Gastroesophageal sphincter (tissue), 4 donors: ENCODE results near the gene ZFHX2. TPM values are rescaled to one million over a fixed set of nuclear protein-coding genes. Genes with fewer than 3 reads are reported as not detected.

Experiments used
- ATAC-seq: fragments of 150-250 bp; one replicate; pipeline ENCODE4 v1.9.1; 2016; ENCODE audit warnings: mild to moderate bottlenecking, moderate library complexity
- H3K27ac ChIP-seq, 4 donors: fragments of 200-600 bp; sonication (generic) in 3 of 4; 1 replicate in 3 of 4; 2 replicates in 1 of 4; pipeline ENCODE4 v1.5.1; 2016 to 2019
- H3K27me3 ChIP-seq: fragments of 200-600 bp; sonication (generic); one replicate; pipeline ENCODE4 v1.5.1; 2019
- H3K36me3 ChIP-seq, 2 donors: fragments of 200-600 bp; sonication (generic); one replicate each; pipeline ENCODE4 v1.5.1; 2019; ENCODE audit warnings: control low read depth in 1 of 2
- H3K4me1 ChIP-seq, 3 donors: fragments of 200-600 bp; sonication (generic); 1 replicate in 2 of 3; 2 replicates in 1 of 3; pipeline ENCODE4 v1.5.1; 2016 to 2019; ENCODE audit warnings: control low read depth in 2 of 3
- H3K4me3 ChIP-seq, 2 donors: fragments of 200-600 bp; sonication (generic); one replicate each; pipeline ENCODE4 v1.5.1; 2019; ENCODE audit warnings: mild to moderate bottlenecking in 1 of 2, moderate library complexity in 1 of 2
- H3K9me3 ChIP-seq, 3 donors: fragments of 200-600 bp; sonication (generic); one replicate each; pipeline ENCODE4 v1.5.1; 2017 to 2019; ENCODE audit warnings: control low read depth in 2 of 3
- CTCF ChIP-seq, 4 experiments: fragments of 200-600 bp in 2 of 4; fragments of 450-650 bp in 2 of 4; sonication (generic) in 1 of 4; IDR thresholded peaks; one replicate each; pipeline ENCODE4 v1.5.1; 2017 to 2019; ENCODE audit warnings: antibody characterized with exemption in 4 of 4, mild to moderate bottlenecking in 2 of 4, moderate library complexity in 2 of 4
- EP300 ChIP-seq: sonication (generic); formaldehyde crosslinking; IDR thresholded peaks from one replicate; pipeline ENCODE4 v1.6.1; 2017; ENCODE audit warnings: antibody characterized with exemption, mild to moderate bottlenecking
- POLR2A ChIP-seq, 2 donors: fragments of 450-650 bp; IDR thresholded peaks; one replicate each; pipeline ENCODE4 v1.6.1; 2017; ENCODE audit warnings: antibody characterized with exemption in 2 of 2, mild to moderate bottlenecking in 2 of 2, moderate library complexity in 1 of 2
- POLR2AphosphoS5 ChIP-seq: sonication (generic); formaldehyde crosslinking; IDR thresholded peaks from one replicate; pipeline ENCODE4 v1.6.1; 2017; ENCODE audit warnings: antibody characterized with exemption
- WGBS, 2 donors: methylation state at CpG; one replicate each; pipeline ENCODE4 v1.1.5; 2018; ENCODE audit warnings: low coverage in 1 of 2; 5-methylcytosine and 5-hydroxymethylcytosine counted together
- total RNA-seq, 4 donors: library from RNA; depleted of rRNA; stranded (reverse); fragments of >200 nt; gene quantifications; one replicate each; pipeline ENCODE4 v1.1.0, GENCODE V29; 2016

ZFHX2 gene
- total RNA-seq, 4 donors from 2014 or later, result 0.13 to 2.5 (median 1.2) TPM

GRCh38 chr14:23533652-23534435 lies 17.7 kb downstream of the ZFHX2 start:
- no peaks in the 10 kb centered on the region for H3K4me1 ChIP-seq
- H3K36me3 ChIP-seq, result peaks cover 0 to 22% of the 10 kb centered on the region in 2 donors
- H3K27me3 ChIP-seq, result no peaks in the 10 kb centered on the region
- no peaks in the 10 kb centered on the region for H3K9me3 ChIP-seq
- ATAC-seq, result no peak
- H3K27ac ChIP-seq, result no peak overlapping the region
- TF ChIP-seq POLR2A (IDR thresholded peaks at IDR 0.05), result no peak
- TF ChIP-seq POLR2AphosphoS5, result no peak
- no peak for TF ChIP-seq EP300
- no peak for TF ChIP-seq CTCF (IDR thresholded peaks at IDR 0.05)
- no peak overlapping the region for H3K4me3 ChIP-seq
- 80 to 100% methylated on average over 1 of the region's 16 CpGs for WGBS, 2 donors

GRCh38 chr14:23532658-23533057 lies 18.9 kb downstream of the ZFHX2 start:
- TF ChIP-seq POLR2AphosphoS5, result no peak
- no peak for TF ChIP-seq CTCF (IDR thresholded peaks at IDR 0.05)
- no peak for TF ChIP-seq POLR2A (IDR thresholded peaks at IDR 0.05)
- TF ChIP-seq EP300, result no peak
- no peak overlapping the region for H3K4me3 ChIP-seq
- WGBS, 2 donors, result 94% methylated on average over 2 of the region's 7 CpGs; no CpG with 5 or more reads in 1 of the 2 donors
- no peaks in the 10 kb centered on the region for H3K27me3 ChIP-seq
- H3K4me1 ChIP-seq, result no peaks in the 10 kb centered on the region
- no peak overlapping the region for H3K27ac ChIP-seq
- H3K9me3 ChIP-seq, result no peaks in the 10 kb centered on the region
- no peak for ATAC-seq
- H3K36me3 ChIP-seq, result peaks cover 0 to 22% of the 10 kb centered on the region in 2 donors

- TF ChIP-seq CTCF (IDR thresholded peaks at IDR 0.05), result no peak
- no peak for TF ChIP-seq POLR2AphosphoS5
- TF ChIP-seq POLR2A (IDR thresholded peaks at IDR 0.05), result no peak
- TF ChIP-seq EP300, result no peak
- Histone ChIP-seq H3K4me3 (no peak overlapping the region), H3K36me3 (peaks cover 0 to 27% of the 10 kb centered on the region in 2 donors), H3K9me3 (no peaks in the 10 kb centered on the region), H3K27me3 (no peaks in the 10 kb centered on the region), H3K4me1 (no peaks in the 10 kb centered on the region), H3K27ac (no peak overlapping the region)
- no peak for ATAC-seq
- 80 to 91% methylated on average over 2 to 8 of the region's 12 CpGs for WGBS, 2 donors
Measured at GRCh38 chr14:23531391-23531790, 20.2 kb downstream of the ZFHX2 start.

GRCh38 chr14:23530375-23531055 lies 21.1 kb downstream of the ZFHX2 start:
- Histone ChIP-seq H3K9me3 (no peaks in the 10 kb centered on the region), H3K4me1 (no peaks in the 10 kb centered on the region), H3K4me3 (no peak overlapping the region), H3K36me3 (peaks cover 0 to 35% of the 10 kb centered on the region in 2 donors), H3K27me3 (no peaks in the 10 kb centered on the region), H3K27ac (no peak overlapping the region)
- WGBS, 2 donors, result 69 to 71% methylated on average over 8 to 9 of the region's 10 CpGs
- TF ChIP-seq POLR2AphosphoS5 (no peak), CTCF (IDR thresholded peaks at IDR 0.05) (no peak), POLR2A (IDR thresholded peaks at IDR 0.05) (no peak), EP300 (no peak)
- ATAC-seq, result no peak

- ATAC-seq, result no peak
- Histone ChIP-seq H3K4me3 (no peak overlapping the region), H3K9me3 (no peaks in the 10 kb centered on the region), H3K4me1 (no peaks in the 10 kb centered on the region), H3K27me3 (no peaks in the 10 kb centered on the region), H3K36me3 (peaks cover 0 to 26% of the 10 kb centered on the region in 2 donors), H3K27ac (no peak overlapping the region)
- WGBS, 2 donors, result 82 to 90% methylated on average over 2 to 3 of the region's 3 CpGs
- TF ChIP-seq POLR2A (IDR thresholded peaks at IDR 0.05) (no peak), CTCF (IDR thresholded peaks at IDR 0.05) (no peak), EP300 (no peak), POLR2AphosphoS5 (no peak)
Measured at GRCh38 chr14:23529016-23529415, 22.5 kb downstream of the ZFHX2 start.
